Chondrocyte (in vitro differentiated cells): Measurements from ENCODE around the gene PIP5K1C. TPM values are rescaled to one million over a fixed set of nuclear protein-coding genes. Genes with fewer than 3 reads are reported as not detected.

Experiments
- DNase-seq: peaks from one replicate; pipeline ENCODE4 v3.0.0; 2021; ENCODE audit warnings: mixed read lengths, low spot score
- H3K27ac Mint-ChIP-seq: one replicate; pipeline ENCODE4 v1.8.0; 2021; ENCODE audit warnings: mild to moderate bottlenecking, moderate library complexity, mixed read lengths; ENCODE audit not compliant: unreplicated experiment
- H3K27me3 Mint-ChIP-seq: 2 replicates; pipeline ENCODE4 v1.8.0; 2021; ENCODE audit warnings: low read depth, mixed read lengths
- H3K36me3 Mint-ChIP-seq: 2 replicates; pipeline ENCODE4 v1.8.0; 2021; ENCODE audit warnings: low read depth, mixed read lengths
- H3K4me1 Mint-ChIP-seq: 2 replicates; pipeline ENCODE4 v1.8.0; 2021; ENCODE audit warnings: low read depth, mild to moderate bottlenecking, mixed read lengths
- H3K4me3 Mint-ChIP-seq: one replicate; pipeline ENCODE4 v1.8.0; 2021; ENCODE audit warnings: mild to moderate bottlenecking, moderate library complexity, mixed read lengths; ENCODE audit not compliant: unreplicated experiment
- H3K9me3 Mint-ChIP-seq: 2 replicates; pipeline ENCODE4 v1.8.0; 2021; ENCODE audit warnings: low read depth, mixed read lengths
- CTCF ChIP-seq: fragments of 200-600 bp; sonication (generic); IDR thresholded peaks from 2 replicates; pipeline ENCODE4 v1.5.0; 2021; ENCODE audit warnings: antibody characterized with exemption, mild to moderate bottlenecking, moderate library complexity
- total RNA-seq: library from RNA; stranded (reverse); gene quantifications from 3 replicates; pipeline ENCODE4 v1.2.1, GENCODE V29; 2021

Gene PIP5K1C
- total RNA-seq, 1 donor from 2014 or later: 81.0 TPM

GRCh38 chr19:3626473-3627350, 73.6 kb downstream of the PIP5K1C start, which contains the start of gene CACTIN:
TSS of gene CACTIN (minus strand) at chr19:3626790. CDS start at chr19:3626762, 28 bp downstream.
- Mint-ChIP-seq H3K4me3 (peak within 1 kb of the TSS; percentile 91), H3K4me1 (peaks cover 27% of the 10 kb centered on the region), H3K27ac (peak within 1 kb of the TSS; percentile 97), H3K27me3 (no peaks in the 10 kb centered on the region), H3K36me3 (peaks cover 11% of the 10 kb centered on the region), H3K9me3 (no peaks in the 10 kb centered on the region)
- peak; percentile 99 for DNase-seq
- TF ChIP-seq CTCF: peak; percentile 53

- Mint-ChIP-seq H3K9me3 (no peaks in the 10 kb centered on the region), H3K27ac (peak overlapping the region; percentile 97), H3K4me3 (peak overlapping the region; percentile 91), H3K36me3 (peaks cover 11% of the 10 kb centered on the region), H3K27me3 (no peaks in the 10 kb centered on the region), H3K4me1 (peaks cover 27% of the 10 kb centered on the region)
- TF ChIP-seq CTCF: no peak
- DNase-seq: no peak
These were observed 74.2 kb downstream of the PIP5K1C start for GRCh38 chr19:3625996-3626472.

- Mint-ChIP-seq H3K36me3 (peaks cover 3% of the 10 kb centered on the region), H3K27ac (no peak overlapping the region), H3K4me1 (peaks cover 27% of the 10 kb centered on the region), H3K9me3 (no peaks in the 10 kb centered on the region), H3K27me3 (no peaks in the 10 kb centered on the region), H3K4me3 (no peak overlapping the region)
- no peak for DNase-seq
- TF ChIP-seq CTCF: no peak
These were observed 76.6 kb downstream of the PIP5K1C start for GRCh38 chr19:3623716-3624115.

GRCh38 chr19:3622224-3622623, 78.0 kb downstream of the PIP5K1C start:
- no peak for DNase-seq
- no peaks in the 10 kb centered on the region for H3K9me3 Mint-ChIP-seq
- H3K27ac Mint-ChIP-seq: no peak overlapping the region
- no peaks in the 10 kb centered on the region for H3K27me3 Mint-ChIP-seq
- peaks cover 27% of the 10 kb centered on the region for H3K4me1 Mint-ChIP-seq
- H3K4me3 Mint-ChIP-seq: no peak overlapping the region
- H3K36me3 Mint-ChIP-seq: peaks cover 3% of the 10 kb centered on the region
- TF ChIP-seq CTCF: no peak

- H3K9me3 Mint-ChIP-seq: no peaks in the 10 kb centered on the region
These were observed 78.6 kb downstream of the PIP5K1C start for GRCh38 chr19:3621689-3622088.

More at GRCh38 chr19:3621689-3622088, 78.6 kb downstream of the PIP5K1C start:
- no peak for DNase-seq
- no peak overlapping the region for H3K4me3 Mint-ChIP-seq
- no peak for TF ChIP-seq CTCF
- H3K4me1 Mint-ChIP-seq: peaks cover 23% of the 10 kb centered on the region
- no peaks in the 10 kb centered on the region for H3K27me3 Mint-ChIP-seq
- no peak overlapping the region for H3K27ac Mint-ChIP-seq
- peaks cover 5% of the 10 kb centered on the region for H3K36me3 Mint-ChIP-seq
